GM21529 (cell line): ENCODE measurements around the gene ARL5A.
"Not testable (repeated sequence)": the region's sequence is repeated elsewhere in the genome, so short reads cannot be mapped to it uniquely, and the experiment has no call there.

ENCODE experiments used
- ATAC-seq: cut with Tn5 transposase; IDR thresholded peaks from one replicate; pipeline ENCODE4 v1.9.1; 2021; ENCODE audit not compliant: unreplicated experiment

The ARL5A gene, protein sequence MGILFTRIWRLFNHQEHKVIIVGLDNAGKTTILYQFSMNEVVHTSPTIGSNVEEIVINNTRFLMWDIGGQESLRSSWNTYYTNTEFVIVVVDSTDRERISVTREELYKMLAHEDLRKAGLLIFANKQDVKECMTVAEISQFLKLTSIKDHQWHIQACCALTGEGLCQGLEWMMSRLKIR

DNA sequence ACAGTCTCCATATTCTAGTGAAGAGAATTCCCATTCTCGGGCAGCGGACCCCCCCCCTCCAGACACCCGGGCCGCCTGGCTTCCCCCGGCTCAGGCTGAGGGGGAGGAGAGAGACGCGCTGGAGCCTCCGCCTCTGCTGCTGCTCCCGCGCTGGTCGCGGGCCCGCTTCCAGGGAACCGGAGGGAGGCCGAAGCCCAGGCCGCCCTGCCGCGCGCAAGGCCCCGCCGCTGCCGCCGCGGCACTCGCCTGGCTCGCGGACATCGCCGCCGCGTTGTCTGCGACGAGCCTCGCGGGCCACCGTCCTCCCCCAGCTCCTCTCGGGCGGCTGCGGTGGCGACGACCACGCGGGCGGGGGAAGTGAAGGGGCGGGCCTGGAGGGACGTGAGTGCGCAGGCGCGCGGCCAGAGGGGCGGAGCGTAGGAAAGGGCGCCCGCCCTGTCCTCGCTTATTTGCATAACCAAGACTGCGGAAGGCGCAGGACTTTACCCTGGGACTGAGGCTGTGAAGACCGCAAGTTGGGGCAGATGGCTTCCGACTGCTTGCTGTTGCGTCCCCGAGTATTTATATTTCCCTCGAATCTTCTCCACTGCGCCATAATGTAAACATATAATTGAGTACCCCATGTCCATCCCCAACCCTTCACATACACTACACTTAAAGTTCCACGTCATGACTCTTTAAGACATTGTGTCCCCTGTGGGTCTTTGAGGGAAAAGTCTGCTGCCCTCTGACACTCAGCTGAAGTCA lies at the start of gene ARL5A:
TSS of gene ARL5A (minus strand) at position 279 of the 747 bp plus-strand sequence. CDS start at position 34, 245 bp downstream.
- ATAC-seq: peak; percentile 95

DNA sequence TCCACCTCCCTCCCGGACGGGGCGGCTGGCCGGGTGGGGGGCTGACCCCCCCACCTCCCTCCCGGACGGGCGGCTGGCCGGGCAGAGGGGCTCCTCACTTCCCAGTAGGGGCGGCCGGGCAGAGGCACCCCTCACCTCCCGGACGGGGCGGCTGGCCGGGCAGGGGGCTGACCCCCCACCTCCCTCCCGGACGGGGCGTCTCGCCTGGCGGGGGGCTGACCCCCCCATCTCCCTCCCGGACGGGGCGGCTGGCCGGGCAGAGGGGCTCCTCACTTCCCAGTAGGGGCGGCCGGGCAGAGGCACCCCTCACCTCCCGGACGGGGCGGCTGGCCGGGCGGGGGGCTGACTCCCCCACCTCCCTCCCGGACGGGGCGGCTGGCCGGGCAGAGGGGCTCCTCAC lies 47.4 kb upstream of the ARL5A start:
- not testable (repeated sequence) for ATAC-seq

DNA sequence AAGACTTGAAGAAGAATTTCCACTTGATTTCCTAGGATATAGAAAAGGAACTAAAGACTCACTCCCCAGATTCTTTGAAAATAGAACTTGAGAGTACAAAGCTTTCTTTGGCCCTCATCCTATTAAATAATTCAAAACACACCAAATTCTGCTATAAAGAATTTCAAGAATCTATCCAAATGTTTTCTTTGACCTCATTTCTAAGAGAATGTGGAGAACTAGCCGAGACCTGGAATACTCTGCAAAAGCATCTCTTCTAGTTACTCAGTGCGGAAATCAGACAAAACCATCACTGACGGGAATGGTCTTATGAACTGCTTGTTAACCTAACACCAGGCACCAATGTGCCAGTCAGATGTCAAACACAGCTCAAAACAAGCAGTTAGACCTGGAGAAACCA lies 44.2 kb upstream of the ARL5A start:
- no peak for ATAC-seq

GRCh38 chr2:151869291-151869690 lies 41.1 kb upstream of the ARL5A start:
- no peak for ATAC-seq

GRCh38 chr2:151862700-151863099 lies 34.5 kb upstream of the ARL5A start:
- peak; percentile 99 for ATAC-seq

GRCh38 chr2:151861174-151861573 lies 33.0 kb upstream of the ARL5A start:
- no peak for ATAC-seq

GRCh38 chr2:151860613-151861146 lies 32.5 kb upstream of the ARL5A start:
- ATAC-seq: no peak

DNA sequence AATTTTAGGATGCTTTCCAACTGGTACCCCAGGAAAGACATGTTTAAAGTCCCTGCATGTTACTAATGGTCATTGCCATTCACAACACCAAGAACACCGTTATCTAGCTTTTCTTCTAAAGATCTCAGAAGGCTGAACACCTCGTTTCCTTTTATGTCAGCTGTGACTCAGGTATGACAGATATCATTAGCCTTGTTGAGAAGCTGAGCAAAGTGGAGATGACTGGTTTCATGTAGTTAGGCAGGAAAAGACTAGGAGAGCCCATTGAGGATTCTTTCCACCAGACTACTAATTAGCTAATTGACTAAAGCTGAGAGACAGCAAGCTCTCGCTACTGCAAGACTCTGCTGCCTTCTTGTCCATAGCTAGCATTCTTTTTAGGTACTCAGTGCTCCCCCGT lies 32.0 kb upstream of the ARL5A start:
- ATAC-seq: no peak

- no peak for ATAC-seq
Observed at GRCh38 chr2:151857650-151858049, 29.4 kb upstream of the ARL5A start.

- ATAC-seq: no peak
Observed at GRCh38 chr2:151855111-151855510, 26.9 kb upstream of the ARL5A start.

DNA sequence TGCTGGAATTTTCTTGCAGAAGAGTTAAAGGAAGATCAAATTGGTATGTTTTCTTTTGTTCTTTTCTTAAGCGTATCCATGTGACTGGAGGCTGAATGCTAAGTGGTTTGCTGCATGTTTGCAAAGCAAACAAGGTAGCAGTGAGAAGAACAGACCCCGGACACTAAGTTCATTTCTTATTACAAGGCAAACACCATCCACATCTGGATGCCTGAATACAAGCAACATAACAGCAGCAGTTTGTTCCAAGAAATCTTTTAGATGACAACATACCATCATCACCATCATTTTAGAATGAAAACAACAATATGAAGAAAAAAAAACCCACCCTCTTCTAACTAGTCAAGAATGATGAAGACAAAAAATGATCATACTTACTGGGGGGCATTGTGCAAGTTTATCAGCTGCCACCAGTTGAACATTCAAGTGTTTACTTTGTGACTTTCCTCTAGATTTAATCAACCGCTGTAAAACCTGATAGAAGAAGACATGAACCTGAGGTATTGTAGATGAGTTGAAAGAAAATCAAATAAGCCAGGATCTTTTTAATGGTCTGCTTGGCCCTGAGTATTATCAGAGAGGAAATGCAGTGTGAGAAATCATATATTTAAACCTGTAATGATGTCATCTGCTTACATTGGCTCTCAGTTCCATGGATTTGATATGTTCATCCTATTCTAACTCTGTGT lies 25.0 kb upstream of the ARL5A start:
- ATAC-seq: no peak

DNA sequence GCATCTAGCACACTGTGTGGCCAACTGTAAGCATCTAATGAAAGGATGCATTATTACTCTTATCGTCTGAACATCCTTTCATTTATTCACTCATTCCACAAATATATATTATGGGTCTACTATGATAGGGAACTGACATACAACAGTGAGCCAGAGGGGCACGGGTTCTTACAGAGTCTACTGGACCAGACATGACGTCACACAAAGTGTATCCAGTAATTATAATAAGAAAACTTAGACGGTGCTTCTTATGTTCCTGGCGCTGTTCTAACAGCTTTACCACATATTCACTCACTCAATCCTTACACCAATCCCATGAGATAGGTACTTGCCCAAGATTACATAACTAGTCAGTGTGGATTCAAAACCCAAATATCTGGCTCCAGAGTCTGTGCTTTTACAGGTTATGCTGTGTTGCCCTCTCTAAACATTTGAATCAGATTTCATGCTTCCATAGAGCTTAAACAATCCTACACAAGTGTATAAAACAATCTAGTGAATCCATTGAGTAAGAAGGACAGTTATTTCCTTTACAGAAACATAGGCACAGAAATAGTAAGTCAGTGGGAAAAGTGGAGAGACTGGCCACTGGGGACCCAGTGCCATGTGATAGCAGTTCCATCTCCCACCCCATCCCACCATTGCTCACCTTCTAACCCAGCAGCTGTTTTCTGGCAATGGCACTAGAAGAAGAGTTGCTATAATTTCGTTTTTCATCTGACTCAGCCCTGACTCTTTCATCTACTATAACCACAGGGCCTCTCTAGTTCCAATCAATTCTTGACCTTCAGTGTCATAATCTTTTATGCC lies 24.2 kb upstream of the ARL5A start:
- peak; percentile 44 for ATAC-seq

- no peak for ATAC-seq
Observed at GRCh38 chr2:151851761-151852160, 23.5 kb upstream of the ARL5A start.

DNA sequence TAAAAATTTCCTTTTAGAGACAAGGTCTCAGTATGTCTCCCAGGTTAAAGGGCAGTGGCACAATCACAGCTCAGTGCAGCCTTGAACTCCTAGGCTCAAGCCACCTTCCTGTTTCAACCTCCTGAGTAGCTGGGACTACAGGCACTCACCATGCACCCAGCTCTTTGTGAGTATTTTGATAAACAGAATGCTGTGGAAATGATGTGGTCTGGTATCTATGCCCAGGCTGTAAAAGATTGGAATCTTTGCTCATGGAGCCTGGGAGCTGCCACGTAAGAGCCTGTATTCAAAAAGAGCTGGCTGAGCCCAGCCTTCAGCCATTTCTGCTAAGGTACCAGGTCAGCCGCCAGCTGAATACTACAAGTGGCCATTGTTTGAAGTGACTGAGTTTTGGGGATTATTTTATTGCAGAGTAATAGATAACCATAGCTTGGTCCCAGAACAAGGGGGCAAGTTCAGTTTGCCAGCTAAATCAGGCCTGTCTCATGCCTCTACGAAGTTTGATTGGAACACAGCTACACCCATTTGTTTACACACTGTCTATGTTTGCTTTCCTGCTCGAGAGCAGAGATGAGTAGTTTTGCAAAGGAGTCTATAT lies 21.3 kb upstream of the ARL5A start:
- ATAC-seq: no peak

DNA sequence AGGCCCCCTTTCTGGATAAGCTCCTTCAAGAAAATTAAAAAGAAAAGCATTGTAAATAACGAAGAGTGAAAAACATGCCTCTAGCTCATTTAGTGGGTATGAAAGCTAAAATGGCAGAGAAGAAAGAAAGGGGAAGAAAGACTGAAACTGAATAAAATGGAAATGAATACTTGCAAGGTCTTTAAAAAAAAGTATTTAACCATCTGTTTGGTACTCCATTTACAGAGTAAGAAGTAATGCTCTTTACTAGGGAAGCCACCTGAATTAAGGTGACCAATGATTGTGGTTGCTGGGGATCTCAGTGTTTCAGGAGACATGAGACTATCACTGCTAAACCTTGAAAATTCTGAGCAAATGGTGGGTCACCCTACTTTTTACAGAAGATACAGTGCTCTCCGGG lies 17.7 kb upstream of the ARL5A start:
- ATAC-seq: peak; percentile 65

- ATAC-seq: no peak
Observed at GRCh38 chr2:151845481-151845880, 17.3 kb upstream of the ARL5A start.

DNA sequence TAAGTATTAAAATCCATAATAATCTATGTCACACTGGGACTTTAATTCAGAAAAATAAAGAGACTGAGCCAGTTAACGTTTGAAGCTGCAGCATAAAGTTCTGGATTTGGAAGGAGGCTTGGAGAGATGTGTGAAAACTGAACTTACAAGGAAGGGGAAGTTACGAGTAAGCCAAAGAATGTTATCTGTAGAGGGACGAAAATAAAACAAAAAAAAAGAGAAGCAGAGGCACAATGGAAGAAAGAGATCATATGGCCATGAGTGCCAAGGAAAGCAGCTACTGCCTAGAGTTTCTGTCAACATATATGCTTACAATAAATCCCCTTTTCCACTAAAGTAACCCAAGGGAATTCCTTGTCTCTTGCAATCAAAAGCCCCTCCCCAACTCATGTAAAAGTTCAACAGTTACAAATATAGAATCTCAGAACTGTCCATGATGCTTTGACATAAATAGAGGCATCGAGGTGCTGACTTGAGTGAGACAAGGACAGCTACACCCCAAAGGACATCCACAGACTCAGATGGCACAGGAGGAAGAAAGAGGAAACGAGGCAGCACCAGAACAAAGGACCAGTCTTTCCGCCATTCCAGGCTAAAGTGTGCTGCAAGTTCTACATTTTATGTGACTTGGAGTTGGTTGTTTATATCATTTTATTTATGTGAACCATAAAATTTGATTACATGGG lies 16.1 kb upstream of the ARL5A start:
- ATAC-seq: no peak

GRCh38 chr2:151843691-151844061 lies 15.5 kb upstream of the ARL5A start:
- no peak for ATAC-seq

DNA sequence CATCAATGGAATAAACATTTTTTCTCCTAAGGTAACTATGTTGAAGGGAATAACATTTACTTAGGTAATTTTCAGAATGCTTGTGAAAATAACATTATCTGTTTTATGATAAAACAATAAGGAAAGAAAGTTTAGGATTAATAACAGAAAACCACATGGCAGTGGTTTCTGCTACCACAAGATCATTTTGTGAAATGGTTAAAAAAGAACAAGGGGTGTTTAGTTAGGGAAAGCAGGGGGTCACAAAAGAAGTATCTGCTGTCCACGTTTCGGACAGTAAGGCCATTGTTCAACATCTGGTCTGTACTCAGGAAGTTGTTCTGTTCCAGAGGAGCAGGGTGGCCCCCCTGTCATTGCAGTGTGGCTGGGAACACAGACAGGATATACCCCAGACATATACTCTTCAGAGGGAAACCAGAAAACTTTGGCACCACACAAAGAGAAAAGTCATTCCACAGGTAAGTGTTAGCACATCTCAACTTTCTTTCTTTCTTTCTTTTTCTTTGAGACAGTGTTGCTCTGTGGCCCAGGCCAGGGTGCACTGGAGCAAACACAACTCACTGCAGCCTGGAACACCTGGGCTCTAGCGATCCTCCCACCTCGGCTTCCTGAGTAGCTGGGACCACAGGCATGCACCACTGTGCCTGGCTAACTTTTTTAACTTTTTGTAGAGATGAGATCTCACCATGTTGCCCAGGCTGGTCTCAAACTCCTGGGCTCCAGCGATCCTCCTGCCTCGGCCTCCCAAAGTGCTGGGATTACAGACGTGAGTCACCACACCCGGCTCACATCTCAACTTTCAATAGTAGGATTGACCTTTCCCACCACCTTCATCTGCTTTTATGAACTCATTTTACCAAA lies 14.8 kb upstream of the ARL5A start:
- ATAC-seq: peak; percentile 38
